ENCODE results near the gene MARS1.

MARS1 gene

DNA sequence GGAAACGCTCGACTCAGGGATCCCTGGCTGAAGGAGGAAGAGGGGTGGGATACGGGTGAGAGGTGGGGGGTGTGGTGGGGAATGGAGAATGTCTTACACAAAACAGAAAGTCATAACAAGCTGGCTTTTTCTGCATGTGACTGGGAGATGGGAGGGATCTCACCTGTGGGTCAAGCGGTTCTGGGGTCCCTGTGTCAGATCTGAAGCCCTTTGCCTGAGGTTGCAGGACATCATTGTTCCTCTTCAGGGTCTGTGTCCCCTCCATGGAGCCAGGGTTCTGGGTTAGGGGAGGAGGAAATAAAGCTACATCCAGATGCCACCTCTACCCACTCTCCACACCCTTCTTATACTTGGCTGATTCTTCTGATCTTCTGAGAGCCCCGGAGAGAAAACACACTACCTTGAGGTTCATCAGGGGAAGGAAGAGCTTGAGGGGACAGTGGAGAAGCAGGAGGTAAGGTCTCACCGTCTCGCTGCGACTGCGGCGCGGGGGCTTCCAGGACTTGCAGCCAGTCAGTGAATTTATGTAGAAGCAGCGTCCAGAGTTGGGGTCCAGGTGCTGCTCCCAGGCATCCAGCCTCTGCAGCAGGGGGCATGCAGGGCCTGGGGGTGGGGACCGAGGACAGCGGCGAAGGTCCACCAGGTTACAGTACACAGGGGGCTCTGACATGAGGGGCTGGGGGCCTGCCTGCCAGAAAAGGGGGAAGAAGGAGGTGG lies 10.7 kb upstream of the MARS1 start:
- Histone ChIP-seq H3K9ac (ENCODE audit: low read length in 5 of 5) (peak overlapping the region in 3 of 5 donors; percentile 48 to 71 (median 68)), H3K4me3 (ENCODE audit: low read depth in 1 of 5, low read length in 5 of 5) (peak overlapping the region; percentile 39 to 71 (median 55)), H3K9me3 (ENCODE audit: control insufficient read depth in 5 of 5, low read length in 5 of 5) (no peaks in the 10 kb centered on the region), H3K36me3 (ENCODE audit: control insufficient read depth in 5 of 5, insufficient read depth in 5 of 5, low read length in 5 of 5) (peaks cover 0 to 18% (median 0%) of the 10 kb centered on the region in 5 donors), H3K4me1 (ENCODE audit: control insufficient read depth in 5 of 5, insufficient read depth in 5 of 5, low read length in 5 of 5) (peaks cover 0 to 35% (median 27%) of the 10 kb centered on the region in 5 donors), H3K27ac (ENCODE audit: low read depth, low read length) (no peak overlapping the region), H3K27me3 (ENCODE audit: control insufficient read depth in 5 of 5, insufficient read depth in 4 of 5, low read length in 5 of 5) (peaks cover 7 to 41% (median 31%) of the 10 kb centered on the region in 5 donors)

DNA sequence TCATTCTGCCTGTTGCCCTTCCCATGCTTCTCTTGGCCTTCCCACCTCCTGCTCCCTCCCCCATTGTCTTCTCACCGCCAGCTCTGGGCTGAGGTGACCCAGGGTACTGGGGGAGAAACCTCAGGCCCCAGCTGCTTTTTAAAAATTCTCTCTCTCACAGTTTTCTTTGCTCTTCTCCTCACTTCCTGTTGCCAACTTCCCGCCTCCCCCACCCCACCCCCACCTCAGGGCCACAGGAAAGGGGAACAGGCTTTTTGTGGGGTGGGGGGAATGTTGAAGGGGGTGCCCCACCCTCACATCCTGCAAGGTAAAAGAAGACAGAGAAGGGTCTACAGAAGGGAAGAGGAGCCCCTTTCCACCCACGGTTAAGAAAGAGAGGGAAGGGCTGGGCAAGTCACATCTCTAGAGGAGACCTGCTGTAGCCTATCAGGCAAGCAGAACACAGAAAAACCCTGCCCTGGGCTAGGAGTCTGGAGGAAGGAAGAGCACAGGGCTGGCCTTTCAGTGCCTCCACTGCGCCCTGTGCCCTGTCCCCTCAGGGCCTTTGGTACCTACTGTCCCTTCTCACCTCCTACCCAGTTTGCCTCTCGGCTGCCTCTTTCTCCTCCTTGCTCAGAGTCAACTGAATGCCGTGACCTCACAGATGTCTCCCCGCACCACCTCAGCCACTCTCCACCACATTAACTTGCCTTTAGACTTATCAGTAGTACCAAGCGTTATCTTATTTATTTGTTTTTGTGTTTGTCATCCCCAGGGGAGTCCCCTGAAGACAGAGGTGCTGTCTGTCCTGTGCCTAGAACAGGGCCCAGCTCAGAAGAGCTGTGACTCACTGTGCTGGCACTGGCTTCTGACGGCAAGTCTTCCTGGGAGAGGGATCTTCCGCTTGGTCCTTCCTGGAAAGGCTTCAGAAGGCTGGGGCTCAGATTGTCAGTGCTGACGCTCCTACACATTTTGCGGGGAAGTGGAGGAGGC lies 9.9 kb upstream of the MARS1 start:
- H3K4me3 ChIP-seq (ENCODE audit: low read depth in 1 of 5, low read length in 5 of 5) = peak overlapping the region; percentile 39 to 63 (median 53)
- no peaks in the 10 kb centered on the region for H3K9me3 ChIP-seq (ENCODE audit: control insufficient read depth in 5 of 5, low read length in 5 of 5)
- peaks cover 7 to 41% (median 31%) of the 10 kb centered on the region in 5 donors for H3K27me3 ChIP-seq (ENCODE audit: control insufficient read depth in 5 of 5, insufficient read depth in 4 of 5, low read length in 5 of 5)
- H3K27ac ChIP-seq (ENCODE audit: low read depth, low read length) = peak overlapping the region; percentile 18
- H3K4me1 ChIP-seq (ENCODE audit: control insufficient read depth in 5 of 5, insufficient read depth in 5 of 5, low read length in 5 of 5) = peaks cover 0 to 35% (median 27%) of the 10 kb centered on the region in 5 donors
- peak overlapping the region in 3 of 5 donors; percentile 48 to 71 (median 68) for H3K9ac ChIP-seq (ENCODE audit: low read length in 5 of 5)
- peaks cover 0 to 14% (median 0%) of the 10 kb centered on the region in 5 donors for H3K36me3 ChIP-seq (ENCODE audit: control insufficient read depth in 5 of 5, insufficient read depth in 5 of 5, low read length in 5 of 5)

DNA sequence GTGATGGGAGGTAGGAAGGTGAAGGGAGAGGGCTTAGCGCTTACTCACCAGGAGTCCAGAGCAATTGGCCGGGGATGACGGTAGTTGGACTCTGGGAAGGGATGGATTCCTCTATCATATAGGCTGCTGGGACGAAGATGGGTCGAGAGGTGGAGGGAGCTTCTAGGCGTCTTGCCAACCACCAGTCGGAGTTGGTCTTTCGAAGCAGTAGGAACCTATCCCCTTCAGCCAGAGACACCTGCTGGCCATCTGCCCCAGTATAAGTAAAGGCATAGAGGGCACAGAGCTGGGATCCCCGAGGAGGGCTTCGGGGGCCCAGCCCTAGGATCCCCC lies 8.9 kb upstream of the MARS1 start:
- Histone ChIP-seq H3K9me3 (ENCODE audit: control insufficient read depth in 5 of 5, low read length in 5 of 5) (no peaks in the 10 kb centered on the region), H3K4me1 (ENCODE audit: control insufficient read depth in 5 of 5, insufficient read depth in 5 of 5, low read length in 5 of 5) (peaks cover 0 to 35% (median 27%) of the 10 kb centered on the region in 5 donors), H3K27ac (ENCODE audit: low read depth, low read length) (no peak overlapping the region), H3K9ac (ENCODE audit: low read length in 5 of 5) (peak overlapping the region in 1 of 5 donors; percentile 37), H3K27me3 (ENCODE audit: control insufficient read depth in 5 of 5, insufficient read depth in 4 of 5, low read length in 5 of 5) (peaks cover 7 to 37% (median 26%) of the 10 kb centered on the region in 5 donors), H3K4me3 (ENCODE audit: low read depth in 1 of 5, low read length in 5 of 5) (no peak overlapping the region), H3K36me3 (ENCODE audit: control insufficient read depth in 5 of 5, insufficient read depth in 5 of 5, low read length in 5 of 5) (peaks cover 0 to 10% (median 0%) of the 10 kb centered on the region in 5 donors)

DNA sequence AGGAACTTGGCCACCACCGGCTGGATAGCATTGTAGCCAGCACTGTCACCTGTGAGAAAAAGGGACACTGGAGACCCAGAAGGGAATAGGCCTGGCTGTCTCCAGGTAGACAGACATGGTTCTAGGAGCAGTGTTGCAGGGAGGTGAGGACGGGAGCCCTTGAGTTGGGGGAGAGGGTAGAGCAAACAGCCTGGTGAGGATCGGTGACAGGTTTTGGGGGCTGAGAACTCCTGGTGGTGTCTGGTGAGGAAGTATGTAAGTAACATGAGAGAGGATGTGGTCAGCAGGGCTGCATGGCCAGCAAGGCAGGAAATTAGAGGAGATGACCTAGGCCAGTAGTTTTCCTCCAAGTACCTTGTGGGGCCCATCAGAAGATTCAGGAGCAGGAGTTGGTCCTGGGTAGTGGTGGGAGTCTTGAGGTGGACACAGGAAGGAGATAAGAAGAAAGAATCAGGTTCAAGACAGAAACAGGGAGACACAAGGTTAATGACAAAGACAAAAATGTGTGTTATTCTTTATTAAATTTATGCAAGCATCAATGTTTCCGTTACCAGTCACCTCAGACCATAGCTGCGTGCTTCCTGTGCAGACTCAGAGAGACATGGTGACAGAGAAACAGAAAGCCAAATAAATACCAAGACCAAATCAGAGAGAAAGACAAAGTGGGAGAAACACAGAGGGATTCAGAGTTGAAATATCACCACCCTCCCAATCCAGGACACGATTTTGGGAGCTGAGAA lies 8.3 kb upstream of the MARS1 start, which contains the start of gene ARHGAP9:
Gene ARHGAP9, minus strand, starts transcription at position 491 of the 740 bp plus-strand sequence. Its CDS starts 460 bp downstream, at position 31.
- no peak within 1 kb of the TSS for H3K27ac ChIP-seq (ENCODE audit: low read depth, low read length)
- peak within 1 kb of the TSS in 1 of 5 donors; percentile 37 for H3K9ac ChIP-seq (ENCODE audit: low read length in 5 of 5)
- peaks cover 0 to 35% (median 27%) of the 10 kb centered on the region in 5 donors for H3K4me1 ChIP-seq (ENCODE audit: control insufficient read depth in 5 of 5, insufficient read depth in 5 of 5, low read length in 5 of 5)
- H3K9me3 ChIP-seq (ENCODE audit: control insufficient read depth in 5 of 5, low read length in 5 of 5) = no peaks in the 10 kb centered on the region
- H3K27me3 ChIP-seq (ENCODE audit: control insufficient read depth in 5 of 5, insufficient read depth in 4 of 5, low read length in 5 of 5) = peaks cover 4 to 31% (median 21%) of the 10 kb centered on the region in 5 donors
- H3K36me3 ChIP-seq (ENCODE audit: control insufficient read depth in 5 of 5, insufficient read depth in 5 of 5, low read length in 5 of 5) = peaks cover 0 to 5% (median 0%) of the 10 kb centered on the region in 5 donors
- H3K4me3 ChIP-seq (ENCODE audit: low read depth in 1 of 5, low read length in 5 of 5) = peak within 1 kb of the TSS in 1 of 5 donors; percentile 63

DNA sequence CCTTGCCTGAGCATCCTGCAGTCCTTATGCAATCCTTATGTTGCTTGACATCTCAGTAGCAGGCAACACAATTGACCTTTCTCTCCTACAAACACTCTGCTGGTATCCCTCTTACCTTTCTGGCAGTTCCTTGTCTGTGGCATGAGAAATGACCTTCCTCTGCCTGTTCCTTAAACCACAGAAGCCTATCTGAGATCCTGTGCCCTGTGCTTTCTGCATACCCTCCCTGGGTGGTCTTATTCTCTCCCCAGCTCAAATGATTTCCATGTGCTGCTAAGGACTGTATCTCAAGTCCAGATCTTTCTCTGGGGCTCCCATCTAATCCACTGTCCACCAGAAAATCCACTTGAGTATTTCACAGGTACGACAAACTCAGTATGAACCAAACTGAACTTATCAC lies 6.2 kb upstream of the MARS1 start:
- H3K27ac ChIP-seq (ENCODE audit: low read depth, low read length) = no peak overlapping the region
- no peaks in the 10 kb centered on the region for H3K9me3 ChIP-seq (ENCODE audit: control insufficient read depth in 5 of 5, low read length in 5 of 5)
- peaks cover 0 to 12% (median 3%) of the 10 kb centered on the region in 5 donors for H3K27me3 ChIP-seq (ENCODE audit: control insufficient read depth in 5 of 5, insufficient read depth in 4 of 5, low read length in 5 of 5)
- no peaks in the 10 kb centered on the region for H3K36me3 ChIP-seq (ENCODE audit: control insufficient read depth in 5 of 5, insufficient read depth in 5 of 5, low read length in 5 of 5)
- H3K4me3 ChIP-seq (ENCODE audit: low read depth in 1 of 5, low read length in 5 of 5) = no peak overlapping the region
- peaks cover 0 to 18% (median 7%) of the 10 kb centered on the region in 5 donors for H3K4me1 ChIP-seq (ENCODE audit: control insufficient read depth in 5 of 5, insufficient read depth in 5 of 5, low read length in 5 of 5)
- no peak overlapping the region for H3K9ac ChIP-seq (ENCODE audit: low read length in 5 of 5)

DNA sequence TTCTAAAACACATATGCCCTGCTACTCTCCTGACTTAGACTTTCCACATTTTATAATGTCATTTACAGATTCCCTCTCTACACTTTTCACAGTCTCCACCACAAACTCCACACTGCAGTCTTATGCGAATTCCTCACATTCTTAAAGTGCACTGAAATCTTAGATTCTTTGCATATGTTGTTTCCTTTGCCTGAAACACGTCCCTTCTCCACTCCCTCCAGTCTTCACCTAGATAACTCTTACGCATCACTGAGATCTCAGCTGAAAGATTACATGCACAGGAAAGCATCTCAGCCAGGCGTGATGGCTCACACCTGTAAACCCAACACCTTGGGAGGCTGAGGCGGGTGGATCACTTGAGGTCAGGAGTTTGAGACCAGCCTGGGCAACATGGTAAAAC lies 4.4 kb upstream of the MARS1 start:
- peaks cover 0 to 4% (median 0%) of the 10 kb centered on the region in 5 donors for H3K27me3 ChIP-seq (ENCODE audit: control insufficient read depth in 5 of 5, insufficient read depth in 4 of 5, low read length in 5 of 5)
- H3K4me3 ChIP-seq (ENCODE audit: low read depth in 1 of 5, low read length in 5 of 5) = no peak overlapping the region
- no peaks in the 10 kb centered on the region for H3K9me3 ChIP-seq (ENCODE audit: control insufficient read depth in 5 of 5, low read length in 5 of 5)
- no peak overlapping the region for H3K27ac ChIP-seq (ENCODE audit: low read depth, low read length)
- H3K36me3 ChIP-seq (ENCODE audit: control insufficient read depth in 5 of 5, insufficient read depth in 5 of 5, low read length in 5 of 5) = no peaks in the 10 kb centered on the region
- peaks cover 0 to 22% (median 13%) of the 10 kb centered on the region in 5 donors for H3K4me1 ChIP-seq (ENCODE audit: control insufficient read depth in 5 of 5, insufficient read depth in 5 of 5, low read length in 5 of 5)
- no peak overlapping the region for H3K9ac ChIP-seq (ENCODE audit: low read length in 5 of 5)

DNA sequence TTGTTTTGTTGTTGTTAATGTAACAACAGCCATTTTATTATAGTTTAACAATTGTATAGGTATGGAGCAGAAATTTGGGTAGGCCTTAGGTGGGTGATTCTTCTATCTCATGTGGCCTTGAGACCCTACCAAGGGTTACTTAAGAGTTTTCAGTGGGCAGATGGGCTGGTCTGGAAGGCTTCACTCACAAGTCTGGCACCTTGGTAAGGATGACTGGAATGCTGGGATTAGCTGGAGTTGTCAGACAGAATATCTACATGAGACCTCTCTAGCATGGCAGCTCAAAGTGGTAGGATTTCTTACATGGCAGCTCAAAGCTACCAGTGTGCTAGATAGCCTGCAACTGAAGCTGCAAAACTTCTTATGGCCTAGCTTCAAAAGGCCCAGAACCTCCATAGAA lies 2.2 kb upstream of the MARS1 start:
- no peak overlapping the region for H3K27ac ChIP-seq (ENCODE audit: low read depth, low read length)
- H3K4me1 ChIP-seq (ENCODE audit: control insufficient read depth in 5 of 5, insufficient read depth in 5 of 5, low read length in 5 of 5) = peaks cover 0 to 20% (median 16%) of the 10 kb centered on the region in 5 donors
- peaks cover 0 to 2% (median 0%) of the 10 kb centered on the region in 5 donors for H3K27me3 ChIP-seq (ENCODE audit: control insufficient read depth in 5 of 5, insufficient read depth in 4 of 5, low read length in 5 of 5)
- no peaks in the 10 kb centered on the region for H3K9me3 ChIP-seq (ENCODE audit: control insufficient read depth in 5 of 5, low read length in 5 of 5)
- no peak overlapping the region for H3K9ac ChIP-seq (ENCODE audit: low read length in 5 of 5)
- H3K36me3 ChIP-seq (ENCODE audit: control insufficient read depth in 5 of 5, insufficient read depth in 5 of 5, low read length in 5 of 5) = peaks cover 0 to 18% (median 15%) of the 10 kb centered on the region in 5 donors
- H3K4me3 ChIP-seq (ENCODE audit: low read depth in 1 of 5, low read length in 5 of 5) = no peak overlapping the region

DNA sequence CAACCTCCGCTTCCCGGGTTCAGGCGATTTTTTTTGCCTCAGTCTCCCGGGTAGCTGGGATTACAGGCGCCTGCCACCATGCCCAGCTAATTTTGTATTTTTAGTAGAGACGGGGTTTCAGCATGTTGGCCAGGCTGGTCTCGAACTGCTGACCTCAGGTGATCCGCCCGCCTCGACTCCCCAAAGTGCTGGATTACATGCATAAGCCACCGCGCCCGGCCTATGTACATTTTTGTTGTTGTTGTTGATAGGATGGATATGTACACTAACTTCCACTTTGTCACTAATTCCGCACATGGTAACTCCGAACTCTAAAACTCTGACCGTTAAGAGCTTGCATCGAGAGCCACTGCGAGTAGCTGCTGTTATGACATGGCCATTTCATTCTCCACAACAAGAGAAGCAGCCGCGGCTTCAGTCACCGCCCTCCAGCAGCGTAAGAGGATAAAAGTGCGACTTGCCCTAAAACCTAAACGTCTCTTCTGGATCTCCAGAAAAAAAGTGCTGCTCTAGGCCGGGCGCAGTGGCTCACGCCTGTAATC lies 742 bp upstream of the MARS1 start:
- H3K4me3 ChIP-seq (ENCODE audit: low read depth in 1 of 5, low read length in 5 of 5) = peak overlapping the region; percentile 61 to 90 (median 86)
- H3K27ac ChIP-seq (ENCODE audit: low read depth, low read length) = no peak overlapping the region
- peaks cover 0 to 20% (median 16%) of the 10 kb centered on the region in 5 donors for H3K4me1 ChIP-seq (ENCODE audit: control insufficient read depth in 5 of 5, insufficient read depth in 5 of 5, low read length in 5 of 5)
- no peak overlapping the region for H3K9ac ChIP-seq (ENCODE audit: low read length in 5 of 5)
- no peaks in the 10 kb centered on the region for H3K9me3 ChIP-seq (ENCODE audit: control insufficient read depth in 5 of 5, low read length in 5 of 5)
- H3K27me3 ChIP-seq (ENCODE audit: control insufficient read depth in 5 of 5, insufficient read depth in 4 of 5, low read length in 5 of 5) = no peaks in the 10 kb centered on the region
- H3K36me3 ChIP-seq (ENCODE audit: control insufficient read depth in 5 of 5, insufficient read depth in 5 of 5, low read length in 5 of 5) = peaks cover 8 to 29% (median 26%) of the 10 kb centered on the region in 5 donors
